OCI-LY7 (cell line): Measurements from ENCODE around the gene KLF3. TPM values are rescaled to one million over a fixed set of nuclear protein-coding genes. Genes with fewer than 3 reads are reported as not detected.

Experiments
- Bru-seq: library from RNA; stranded (reverse); fragments of 400-500 nt; gene quantifications from one replicate; lab custom pipeline; 2021; lab: Mats Ljungman, UMichigan
- BruChase-seq, 2 experiments: library from RNA; stranded (reverse); fragments of 400-500 nt; gene quantifications; one replicate each; lab custom pipeline; 2021; lab: Mats Ljungman, UMichigan
- BruUV-seq: library from RNA; stranded (reverse); fragments of 400-500 nt; replicated peaks from 2 replicates; lab custom pipeline; 2021; lab: Mats Ljungman, UMichigan
- CTCF ChIA-PET: fragments of 300-600 bp; sonication (Branson Sonifier 250); formaldehyde crosslinking; loops from one replicate; lab custom pipeline; 2022; ENCODE audit warnings: antibody characterized with exemption; ENCODE audit not compliant: unreplicated experiment; lab: Charles Lee
- POLR2A ChIA-PET: fragments of 300-600 bp; sonication (Branson Sonifier 250); formaldehyde crosslinking; loops from one replicate; lab custom pipeline; 2022; ENCODE audit warnings: antibody characterized with exemption; lab: Charles Lee
- DNase-seq: peaks from one replicate; pipeline ENCODE4 v3.0.0-alpha.2; 2015; ENCODE audit warnings: low spot score
- H2AFZ ChIP-seq: fragments of 200-600 bp; sonication (generic), shearing (Covaris generic); 2 replicates; pipeline ENCODE4 v1.6.1; 2014; ENCODE audit warnings: mild to moderate bottlenecking, antibody characterized with exemption, low read length, moderate library complexity
- H3K27ac ChIP-seq: fragments of 200-600 bp; sonication (generic); 2 replicates; pipeline ENCODE4 v1.5.1; 2014; ENCODE audit warnings: mixed run types, low read depth, mild to moderate bottlenecking, moderate library complexity, low read length, inconsistent platforms; ENCODE audit not compliant: poor library complexity, severe bottlenecking
- H3K36me3 ChIP-seq: fragments of 200-600 bp; sonication (generic); 2 replicates; pipeline ENCODE4 v1.6.1; 2014; ENCODE audit warnings: mild to moderate bottlenecking, antibody characterized with exemption, low read length, moderate library complexity, mixed read lengths; ENCODE audit not compliant: insufficient read depth
- H3K4me1 ChIP-seq: fragments of 200-600 bp; sonication (generic); 2 replicates; pipeline ENCODE4 v1.5.1; 2014; ENCODE audit warnings: mild to moderate bottlenecking, low read length; ENCODE audit not compliant: insufficient read depth, poor library complexity, severe bottlenecking
- H3K4me2 ChIP-seq: fragments of 200-600 bp; sonication (generic); 2 replicates; pipeline ENCODE4 v1.6.1; 2014; ENCODE audit warnings: mild to moderate bottlenecking, low read length
- H3K4me3 ChIP-seq: fragments of 200-600 bp; sonication (generic); 2 replicates; pipeline ENCODE4 v1.5.1; 2014; ENCODE audit warnings: mild to moderate bottlenecking, low read depth, low read length; ENCODE audit not compliant: poor library complexity, severe bottlenecking
- H3K79me2 ChIP-seq: fragments of 200-600 bp; sonication (generic); 2 replicates; pipeline ENCODE4 v1.6.1; 2016; ENCODE audit warnings: low read depth, mild to moderate bottlenecking, low read length, moderate library complexity, mixed read lengths; ENCODE audit not compliant: insufficient read depth
- H3K9me2 ChIP-seq: fragments of 200-600 bp; sonication (generic); 2 replicates; pipeline ENCODE4 v1.6.1; 2016; ENCODE audit warnings: mild to moderate bottlenecking, low read length, mixed read lengths; ENCODE audit not compliant: insufficient read depth
- H3K9me3 ChIP-seq: fragments of 200-600 bp; sonication (generic); 2 replicates; pipeline ENCODE4 v1.6.1; 2014; ENCODE audit warnings: mild to moderate bottlenecking, mixed run types, low read length, mixed read lengths
- H4K20me1 ChIP-seq: fragments of 200-600 bp; sonication (generic); 2 replicates; pipeline ENCODE4 v1.6.1; 2014; ENCODE audit warnings: mild to moderate bottlenecking, antibody characterized with exemption, low read length, moderate library complexity, mixed read lengths; ENCODE audit not compliant: insufficient read depth
- CTCF ChIP-seq: fragments of 200-600 bp; sonication (generic); conservative IDR thresholded peaks from 2 replicates; pipeline ENCODE4 v1.5.1; 2014; ENCODE audit warnings: mild to moderate bottlenecking, antibody characterized with exemption, low read length, moderate library complexity, mixed read lengths
- EZH2phosphoT487 ChIP-seq: fragments of 200-600 bp; sonication (generic); IDR thresholded peaks from 2 replicates; pipeline ENCODE4 v1.6.1; 2018; ENCODE audit warnings: low read depth, borderline replicate concordance, mild to moderate bottlenecking, mixed run types, antibody characterized with exemption, low read length, moderate library complexity, mixed read lengths
- intact Hi-C: fragments of 100-400 bp; cut with micrococcal nuclease; formaldehyde crosslinking; loops from one replicate; pipeline ENCODE4 v1.10.0; 2022; ENCODE audit not compliant: unreplicated experiment
- long read RNA-seq: library from polyadenylated mRNA; stranded (forward); transcript quantifications from one replicate; pipeline ENCODE4 v2.0.0, GENCODE V29; 2022
- total RNA-seq, 2 experiments: library from RNA; depleted of rRNA in 1 of 2; stranded (reverse); fragments of >200 nt in 1 of 2; shearing (Covaris generic) in 1 of 2; gene quantifications; 2 replicates each; pipeline ENCODE4 v1.2.3, GENCODE V29; 2014 to 2022

The KLF3 gene
- total RNA-seq (2014; rRNA removed; shearing (Covaris generic)) (0.09 TPM in 1 of 2 replicates, not detected in the other), total RNA-seq (2022) (0.23 TPM in 1 of 2 replicates, not detected in the other), Bru-seq, nascent RNA (percentile 12 among the genes with signal in this experiment), BruChase-seq, experiment 1, labeled RNA remaining after a 6-hour chase (percentile 10 among the genes with signal in this experiment), BruChase-seq, experiment 2, labeled RNA remaining after a 2-hour chase (percentile 19 among the genes with signal in this experiment)
- long read RNA-seq = 0 reads

DNA sequence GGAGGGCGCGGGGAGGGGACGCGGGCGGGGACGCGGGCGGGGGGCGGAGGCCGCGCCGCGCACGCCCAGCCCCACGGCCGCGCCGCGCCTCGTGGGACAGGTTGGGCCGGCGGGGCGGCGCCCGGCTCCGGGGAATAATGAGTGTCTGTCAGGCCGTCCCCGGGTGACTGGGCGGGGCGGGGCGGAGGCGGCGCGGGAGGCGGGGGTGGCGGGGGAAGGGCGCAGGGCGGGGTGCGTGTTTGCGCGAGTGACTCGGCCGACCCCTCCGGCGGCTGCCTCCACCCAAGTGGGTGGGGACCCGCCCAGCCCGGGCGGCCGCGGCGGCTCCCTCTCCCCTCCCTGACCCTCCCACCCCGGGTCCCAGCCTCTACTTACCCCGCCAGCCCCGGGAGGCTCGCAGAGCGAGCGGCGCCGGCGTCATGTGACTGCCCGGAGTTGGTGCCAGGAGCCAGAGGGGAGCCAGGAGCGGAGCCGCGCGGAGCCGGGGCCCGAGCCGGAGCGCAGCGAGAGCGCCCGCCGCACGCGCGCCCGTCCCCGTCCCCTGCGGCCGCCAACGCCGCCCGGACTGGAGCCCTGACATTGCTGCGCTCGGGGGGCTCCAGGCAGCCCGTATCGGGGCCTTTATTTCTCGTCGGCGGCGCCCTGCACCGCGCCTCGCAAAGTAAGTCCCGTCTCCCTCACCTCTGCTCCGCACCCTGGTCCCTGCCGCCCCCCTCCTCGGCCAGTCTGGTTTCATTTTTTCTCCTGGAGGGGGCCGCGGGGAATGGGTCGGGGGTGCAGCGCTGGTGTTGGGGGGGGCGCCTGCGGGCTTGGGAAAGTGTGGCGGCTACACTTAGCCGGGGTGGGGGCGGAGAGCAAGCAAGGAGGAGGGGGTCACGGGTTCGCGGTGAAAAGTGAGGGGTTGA, at the start of gene KLF3:
TSS of gene KLF3 (plus strand) at position 399 of the 905 bp plus-strand sequence. CDS start 16,427 bp downstream, outside the sequence.
- peak within 1 kb of the TSS; percentile 74 for H3K4me2 ChIP-seq
- peaks cover 5% of the 10 kb centered on the region for H3K4me1 ChIP-seq
- H4K20me1 ChIP-seq = no peaks in the 10 kb centered on the region
- no peak for TF ChIP-seq CTCF
- no peak for TF ChIP-seq EZH2phosphoT487
- H3K36me3 ChIP-seq = no peaks in the 10 kb centered on the region
- H3K4me3 ChIP-seq = peak within 1 kb of the TSS; percentile 66
- H3K9me2 ChIP-seq = no peaks in the 10 kb centered on the region
- intact Hi-C loops = no loop called here
- ChIA-PET POLR2A (no interaction called here), CTCF (interaction anchor here (0.6 kb wide), 1 partner anchor 345 kb away, joined by 3 read pairs; no protein-coding TSS in a partner anchor)
- DNase-seq = peak; percentile 33
- H2AFZ ChIP-seq = peak within 1 kb of the TSS; percentile 44; the same call in 1 of the 2 replicates
- no TSS peak for BruUV-seq
- no peak within 1 kb of the TSS for H3K27ac ChIP-seq
- H3K9me3 ChIP-seq = no peaks in the 10 kb centered on the region
- no peaks in the 10 kb centered on the region for H3K79me2 ChIP-seq

- H3K27ac ChIP-seq = no peak overlapping the region
- ChIA-PET CTCF (no interaction called here), POLR2A (no interaction called here)
- intact Hi-C loops = no loop called here
- H3K4me1 ChIP-seq = no peaks in the 10 kb centered on the region
- DNase-seq = no peak
- H2AFZ ChIP-seq = no peak overlapping the region
- H3K79me2 ChIP-seq = no peaks in the 10 kb centered on the region
- H3K4me2 ChIP-seq = no peak overlapping the region
- no TSS peak for BruUV-seq
- H4K20me1 ChIP-seq = no peaks in the 10 kb centered on the region
- no peak overlapping the region for H3K4me3 ChIP-seq
- TF ChIP-seq CTCF (no peak), EZH2phosphoT487 (no peak)
- no peaks in the 10 kb centered on the region for H3K36me3 ChIP-seq
- no peaks in the 10 kb centered on the region for H3K9me3 ChIP-seq
- H3K9me2 ChIP-seq = no peaks in the 10 kb centered on the region
These were observed 49.8 kb upstream of the KLF3 start for GRCh38 chr4:38614231-38614630.
